ENCODE measurements around the gene TUFT1.
"Not testable (repeated sequence)": the region's sequence is repeated elsewhere in the genome, so short reads cannot be mapped to it uniquely, and the experiment has no call there.

Gene TUFT1

DNA sequence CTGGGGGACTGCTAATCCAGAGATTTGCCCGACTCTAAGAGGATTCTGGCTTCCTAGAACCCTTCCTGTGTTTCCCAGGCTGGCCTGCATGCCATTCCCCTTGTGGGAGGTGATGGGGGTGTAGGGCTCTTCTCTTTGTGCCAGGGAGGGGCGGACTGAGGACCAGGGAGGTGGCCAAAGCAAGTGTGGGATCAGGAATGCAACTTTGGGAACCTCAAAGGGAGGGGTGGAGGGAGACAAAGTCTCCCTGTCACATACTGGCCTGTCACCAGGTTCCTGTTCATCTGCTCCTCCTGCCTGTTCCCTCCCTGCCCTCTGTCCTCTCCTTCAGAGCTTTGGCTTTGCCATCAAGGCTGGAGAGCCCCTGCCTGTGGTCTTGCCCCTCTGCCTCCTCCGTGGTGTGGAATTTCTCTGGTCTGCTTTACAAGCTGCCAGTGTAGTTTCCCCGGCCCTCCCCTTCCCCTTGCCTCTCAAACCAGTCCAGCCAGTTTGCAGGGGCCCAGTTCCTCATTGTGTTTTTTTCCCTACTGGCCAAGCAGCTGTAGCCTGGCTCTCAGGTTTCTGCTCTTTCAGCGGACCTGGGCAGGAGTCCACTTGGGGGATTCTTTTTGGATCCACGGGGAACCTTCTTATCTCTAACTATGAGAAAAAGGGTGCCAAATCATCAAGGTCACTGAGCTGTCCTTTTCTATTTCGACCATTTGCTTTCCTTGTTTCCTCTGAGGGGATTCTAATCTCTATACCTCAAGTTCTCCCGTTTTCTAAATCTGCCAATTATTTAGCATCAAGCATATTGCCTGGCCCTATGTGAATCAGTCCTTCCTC is 27.1 kb upstream of the TUFT1 start:
- no peaks in the 10 kb centered on the region for H3K36me3 ChIP-seq (ENCODE audit: control insufficient read depth in 2 of 2, insufficient read depth in 2 of 2, low read length in 2 of 2)
- no peak overlapping the region for H3K4me3 ChIP-seq (ENCODE audit: low read length in 2 of 2)
- H3K27me3 ChIP-seq (ENCODE audit: control insufficient read depth in 1 of 2, insufficient read depth in 2 of 2, low read length in 2 of 2), result peaks cover 5 to 13% of the 10 kb centered on the region in 2 donors
- no peaks in the 10 kb centered on the region for H3K9me3 ChIP-seq (ENCODE audit: control insufficient read depth in 2 of 2, low read length in 2 of 2)
- peak overlapping the region in 1 of 2 donors; percentile 29 for H3K9ac ChIP-seq (ENCODE audit: low read length in 2 of 2)
- H3K4me1 ChIP-seq (ENCODE audit: control insufficient read depth, insufficient read depth, low read length), result peaks cover 12% of the 10 kb centered on the region
- H3K27ac ChIP-seq (ENCODE audit: low read length), result no peak overlapping the region

DNA sequence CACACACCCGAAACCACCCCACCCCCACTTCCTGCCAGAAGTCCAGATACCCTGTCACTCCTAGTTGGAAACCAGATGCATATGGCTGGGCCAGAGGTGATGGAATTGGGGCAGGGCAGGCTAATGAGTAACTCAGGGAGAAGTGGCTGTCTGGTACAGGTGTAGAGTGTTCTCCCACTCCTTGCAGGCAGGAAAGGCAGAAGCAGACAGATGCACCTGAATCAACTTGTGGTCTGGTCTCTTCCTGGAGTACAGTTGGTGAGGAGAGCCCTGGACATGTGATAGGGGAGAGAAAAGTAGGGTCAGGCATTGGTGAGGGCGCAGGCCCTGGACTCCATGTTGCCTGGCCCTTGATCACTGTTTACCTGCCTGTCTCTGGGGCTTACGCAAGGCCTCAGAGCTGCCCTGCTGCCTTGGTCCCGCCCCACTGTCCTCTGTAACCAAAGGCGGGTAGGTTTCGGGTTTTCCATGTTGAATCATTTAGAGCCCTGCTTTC is 26.4 kb upstream of the TUFT1 start:
- peak overlapping the region in 1 of 2 donors; percentile 29 for H3K9ac ChIP-seq (ENCODE audit: low read length in 2 of 2)
- H3K36me3 ChIP-seq (ENCODE audit: control insufficient read depth in 2 of 2, insufficient read depth in 2 of 2, low read length in 2 of 2), result no peaks in the 10 kb centered on the region
- peaks cover 12% of the 10 kb centered on the region for H3K4me1 ChIP-seq (ENCODE audit: control insufficient read depth, insufficient read depth, low read length)
- H3K27ac ChIP-seq (ENCODE audit: low read length), result no peak overlapping the region
- peaks cover 5 to 13% of the 10 kb centered on the region in 2 donors for H3K27me3 ChIP-seq (ENCODE audit: control insufficient read depth in 1 of 2, insufficient read depth in 2 of 2, low read length in 2 of 2)
- H3K4me3 ChIP-seq (ENCODE audit: low read length in 2 of 2), result no peak overlapping the region
- no peaks in the 10 kb centered on the region for H3K9me3 ChIP-seq (ENCODE audit: control insufficient read depth in 2 of 2, low read length in 2 of 2)

- no peak overlapping the region for H3K27ac ChIP-seq (ENCODE audit: low read length)
- no peak overlapping the region for H3K9ac ChIP-seq (ENCODE audit: low read length in 2 of 2)
- peaks cover 12% of the 10 kb centered on the region for H3K4me1 ChIP-seq (ENCODE audit: control insufficient read depth, insufficient read depth, low read length)
- no peak overlapping the region for H3K4me3 ChIP-seq (ENCODE audit: low read length in 2 of 2)
- H3K36me3 ChIP-seq (ENCODE audit: control insufficient read depth in 2 of 2, insufficient read depth in 2 of 2, low read length in 2 of 2), result no peaks in the 10 kb centered on the region
- H3K9me3 ChIP-seq (ENCODE audit: control insufficient read depth in 2 of 2, low read length in 2 of 2), result no peaks in the 10 kb centered on the region
- peaks cover 5 to 13% of the 10 kb centered on the region in 2 donors for H3K27me3 ChIP-seq (ENCODE audit: control insufficient read depth in 1 of 2, insufficient read depth in 2 of 2, low read length in 2 of 2)
Measured at GRCh38 chr1:151514366-151514765, 25.7 kb upstream of the TUFT1 start.

DNA sequence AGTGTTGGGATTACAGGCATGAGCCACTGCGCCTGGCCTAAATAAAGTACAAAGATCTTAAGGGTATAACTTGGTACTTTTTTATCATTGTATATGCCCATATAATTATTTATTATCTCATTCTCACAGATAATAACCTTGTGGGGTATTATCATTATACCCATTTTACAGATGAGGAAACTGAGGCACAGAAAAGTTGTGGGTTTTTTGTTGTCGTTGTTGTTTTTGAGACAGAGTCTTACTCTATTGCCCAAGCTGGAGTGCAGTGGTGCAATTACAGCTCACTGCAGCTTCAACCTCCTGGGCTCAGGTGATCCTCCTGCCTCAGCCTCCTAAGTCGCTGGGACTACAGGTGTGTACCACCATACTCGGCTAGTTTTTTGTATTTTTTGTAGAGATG is 24.8 kb upstream of the TUFT1 start:
- Histone ChIP-seq H3K27ac (ENCODE audit: low read length) (no peak overlapping the region), H3K9me3 (ENCODE audit: control insufficient read depth in 2 of 2, low read length in 2 of 2) (no peaks in the 10 kb centered on the region), H3K9ac (ENCODE audit: low read length in 2 of 2) (no peak overlapping the region), H3K4me3 (ENCODE audit: low read length in 2 of 2) (no peak overlapping the region), H3K27me3 (ENCODE audit: control insufficient read depth in 1 of 2, insufficient read depth in 2 of 2, low read length in 2 of 2) (peaks cover 5 to 13% of the 10 kb centered on the region in 2 donors), H3K36me3 (ENCODE audit: control insufficient read depth in 2 of 2, insufficient read depth in 2 of 2, low read length in 2 of 2) (no peaks in the 10 kb centered on the region), H3K4me1 (ENCODE audit: control insufficient read depth, insufficient read depth, low read length) (peaks cover 12% of the 10 kb centered on the region)

DNA sequence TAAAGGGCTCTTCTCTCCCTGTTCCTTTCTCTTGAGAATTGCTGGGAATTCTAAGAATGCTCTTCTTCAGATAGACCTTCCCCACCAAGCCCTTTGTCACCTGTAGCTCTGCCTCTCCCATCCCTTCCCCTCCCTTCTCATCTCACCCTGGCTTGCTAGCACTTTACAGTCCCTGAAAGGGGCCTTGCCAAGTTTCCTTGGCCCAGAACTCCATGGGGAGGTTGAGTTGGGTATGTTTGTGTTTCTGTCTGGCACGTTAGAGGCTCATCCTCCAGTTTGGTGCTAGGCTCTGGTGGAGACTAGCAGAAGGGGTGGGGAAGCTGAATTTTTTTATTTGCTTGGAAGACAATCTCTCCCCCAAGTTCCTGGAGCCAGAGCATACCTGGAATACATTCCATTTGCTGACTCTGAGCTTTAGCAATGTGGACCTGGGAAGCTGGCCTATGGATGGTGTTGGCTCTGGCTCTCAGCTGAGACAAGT is 24.0 kb upstream of the TUFT1 start:
- Histone ChIP-seq H3K9ac (ENCODE audit: low read length in 2 of 2) (no peak overlapping the region), H3K4me1 (ENCODE audit: control insufficient read depth, insufficient read depth, low read length) (peaks cover 12% of the 10 kb centered on the region), H3K36me3 (ENCODE audit: control insufficient read depth in 2 of 2, insufficient read depth in 2 of 2, low read length in 2 of 2) (no peaks in the 10 kb centered on the region), H3K9me3 (ENCODE audit: control insufficient read depth in 2 of 2, low read length in 2 of 2) (no peaks in the 10 kb centered on the region), H3K27ac (ENCODE audit: low read length) (no peak overlapping the region), H3K27me3 (ENCODE audit: control insufficient read depth in 1 of 2, insufficient read depth in 2 of 2, low read length in 2 of 2) (peaks cover 5 to 13% of the 10 kb centered on the region in 2 donors), H3K4me3 (ENCODE audit: low read length in 2 of 2) (no peak overlapping the region)

GRCh38 chr1:151518431-151518830 is 21.7 kb upstream of the TUFT1 start:
- Histone ChIP-seq H3K9ac (ENCODE audit: low read length in 2 of 2) (no peak overlapping the region), H3K4me3 (ENCODE audit: low read length in 2 of 2) (no peak overlapping the region), H3K36me3 (ENCODE audit: control insufficient read depth in 2 of 2, insufficient read depth in 2 of 2, low read length in 2 of 2) (no peaks in the 10 kb centered on the region), H3K27ac (ENCODE audit: low read length) (no peak overlapping the region), H3K27me3 (ENCODE audit: control insufficient read depth in 1 of 2, insufficient read depth in 2 of 2, low read length in 2 of 2) (peaks cover 5 to 10% of the 10 kb centered on the region in 2 donors), H3K4me1 (ENCODE audit: control insufficient read depth, insufficient read depth, low read length) (no peaks in the 10 kb centered on the region), H3K9me3 (ENCODE audit: control insufficient read depth in 2 of 2, low read length in 2 of 2) (no peaks in the 10 kb centered on the region)

DNA sequence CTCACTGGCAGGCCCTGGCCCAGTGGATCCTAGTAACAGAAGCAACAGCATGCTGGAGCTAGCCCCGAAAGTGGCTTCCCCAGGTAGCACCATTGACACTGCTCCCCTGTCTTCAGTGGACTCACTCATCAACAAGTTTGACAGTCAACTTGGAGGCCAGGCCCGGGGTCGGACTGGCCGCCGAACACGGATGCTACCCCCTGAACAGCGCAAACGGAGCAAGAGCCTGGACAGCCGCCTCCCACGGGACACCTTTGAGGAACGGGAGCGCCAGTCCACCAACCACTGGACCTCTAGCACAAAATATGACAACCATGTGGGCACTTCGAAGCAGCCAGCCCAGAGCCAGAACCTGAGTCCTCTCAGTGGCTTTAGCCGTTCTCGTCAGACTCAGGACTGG is 21.2 kb upstream of the TUFT1 start:
- H3K9ac ChIP-seq (ENCODE audit: low read length in 2 of 2), result no peak overlapping the region
- H3K36me3 ChIP-seq (ENCODE audit: control insufficient read depth in 2 of 2, insufficient read depth in 2 of 2, low read length in 2 of 2), result no peaks in the 10 kb centered on the region
- no peaks in the 10 kb centered on the region for H3K9me3 ChIP-seq (ENCODE audit: control insufficient read depth in 2 of 2, low read length in 2 of 2)
- H3K4me3 ChIP-seq (ENCODE audit: low read length in 2 of 2), result no peak overlapping the region
- peaks cover 5 to 6% of the 10 kb centered on the region in 2 donors for H3K27me3 ChIP-seq (ENCODE audit: control insufficient read depth in 1 of 2, insufficient read depth in 2 of 2, low read length in 2 of 2)
- no peak overlapping the region for H3K27ac ChIP-seq (ENCODE audit: low read length)
- no peaks in the 10 kb centered on the region for H3K4me1 ChIP-seq (ENCODE audit: control insufficient read depth, insufficient read depth, low read length)

GRCh38 chr1:151519667-151520066 is 20.4 kb upstream of the TUFT1 start:
- no peak overlapping the region for H3K27ac ChIP-seq (ENCODE audit: low read length)
- H3K4me1 ChIP-seq (ENCODE audit: control insufficient read depth, insufficient read depth, low read length), result no peaks in the 10 kb centered on the region
- H3K27me3 ChIP-seq (ENCODE audit: control insufficient read depth in 1 of 2, insufficient read depth in 2 of 2, low read length in 2 of 2), result peaks cover 0 to 2% of the 10 kb centered on the region in 2 donors
- no peaks in the 10 kb centered on the region for H3K9me3 ChIP-seq (ENCODE audit: control insufficient read depth in 2 of 2, low read length in 2 of 2)
- no peak overlapping the region for H3K9ac ChIP-seq (ENCODE audit: low read length in 2 of 2)
- H3K36me3 ChIP-seq (ENCODE audit: control insufficient read depth in 2 of 2, insufficient read depth in 2 of 2, low read length in 2 of 2), result no peaks in the 10 kb centered on the region
- H3K4me3 ChIP-seq (ENCODE audit: low read length in 2 of 2), result no peak overlapping the region

DNA sequence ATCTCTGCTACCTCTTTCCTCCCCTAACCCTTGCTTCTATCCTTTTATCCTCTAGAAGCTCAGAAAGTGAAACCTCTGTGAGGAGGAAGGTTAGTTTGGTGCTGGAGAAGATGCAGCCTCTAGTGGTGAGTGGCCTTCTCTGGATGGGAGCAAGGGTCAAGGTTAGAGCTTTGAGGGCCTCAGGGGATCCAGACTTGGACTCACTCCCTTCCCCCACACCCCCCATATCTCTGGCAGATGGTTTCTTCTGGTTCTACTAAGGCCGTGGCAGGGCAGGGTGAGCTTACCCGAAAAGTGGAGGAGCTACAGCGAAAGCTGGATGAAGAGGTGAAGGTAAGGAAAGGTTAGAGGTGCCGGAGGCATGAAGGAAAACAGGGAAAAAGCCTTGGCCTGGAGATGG is 19.8 kb upstream of the TUFT1 start:
- Histone ChIP-seq H3K36me3 (ENCODE audit: control insufficient read depth in 2 of 2, insufficient read depth in 2 of 2, low read length in 2 of 2) (no peaks in the 10 kb centered on the region), H3K9ac (ENCODE audit: low read length in 2 of 2) (no peak overlapping the region), H3K9me3 (ENCODE audit: control insufficient read depth in 2 of 2, low read length in 2 of 2) (no peaks in the 10 kb centered on the region), H3K4me3 (ENCODE audit: low read length in 2 of 2) (no peak overlapping the region), H3K27me3 (ENCODE audit: control insufficient read depth in 1 of 2, insufficient read depth in 2 of 2, low read length in 2 of 2) (peaks cover 0 to 2% of the 10 kb centered on the region in 2 donors), H3K27ac (ENCODE audit: low read length) (no peak overlapping the region), H3K4me1 (ENCODE audit: control insufficient read depth, insufficient read depth, low read length) (no peaks in the 10 kb centered on the region)

DNA sequence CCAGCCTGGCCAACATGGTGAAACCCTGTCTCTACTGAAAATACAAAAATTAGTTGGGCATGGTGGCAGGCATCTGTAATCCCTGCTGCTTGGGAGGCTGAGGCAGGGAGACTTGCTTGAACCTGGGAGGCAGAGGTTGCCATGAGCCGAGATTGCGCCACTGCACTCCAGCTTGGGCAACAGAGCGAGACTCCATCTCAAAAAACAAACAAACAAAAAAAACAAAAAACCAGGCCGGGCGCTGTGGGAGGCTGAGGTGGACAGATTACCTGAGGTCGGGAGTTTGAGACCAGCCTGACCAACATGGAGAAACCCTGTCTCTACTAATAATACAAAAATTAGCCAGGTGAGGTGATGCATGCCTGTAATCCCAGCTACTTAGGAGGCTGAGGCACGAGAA is 17.7 kb upstream of the TUFT1 start:
- H3K36me3 ChIP-seq (ENCODE audit: control insufficient read depth in 2 of 2, insufficient read depth in 2 of 2, low read length in 2 of 2); H3K27me3 ChIP-seq (ENCODE audit: control insufficient read depth in 1 of 2, insufficient read depth in 2 of 2, low read length in 2 of 2); H3K4me1 ChIP-seq (ENCODE audit: control insufficient read depth, insufficient read depth, low read length); H3K4me3 ChIP-seq (ENCODE audit: low read length in 2 of 2); H3K27ac ChIP-seq (ENCODE audit: low read length); H3K9ac ChIP-seq (ENCODE audit: low read length in 2 of 2); H3K9me3 ChIP-seq (ENCODE audit: control insufficient read depth in 2 of 2, low read length in 2 of 2): not testable (repeated sequence)

GRCh38 chr1:151523326-151523725 is 16.8 kb upstream of the TUFT1 start:
- Histone ChIP-seq H3K27me3 (ENCODE audit: control insufficient read depth in 1 of 2, insufficient read depth in 2 of 2, low read length in 2 of 2) (no peaks in the 10 kb centered on the region), H3K9ac (ENCODE audit: low read length in 2 of 2) (no peak overlapping the region), H3K36me3 (ENCODE audit: control insufficient read depth in 2 of 2, insufficient read depth in 2 of 2, low read length in 2 of 2) (no peaks in the 10 kb centered on the region), H3K27ac (ENCODE audit: low read length) (no peak overlapping the region), H3K9me3 (ENCODE audit: control insufficient read depth in 2 of 2, low read length in 2 of 2) (no peaks in the 10 kb centered on the region), H3K4me3 (ENCODE audit: low read length in 2 of 2) (no peak overlapping the region), H3K4me1 (ENCODE audit: control insufficient read depth, insufficient read depth, low read length) (no peaks in the 10 kb centered on the region)
